Measurements from ENCODE around the gene RDM1. TPM values are rescaled to one million over a fixed set of nuclear protein-coding genes. Genes with fewer than 3 reads are reported as not detected.

The RDM1 gene, protein sequence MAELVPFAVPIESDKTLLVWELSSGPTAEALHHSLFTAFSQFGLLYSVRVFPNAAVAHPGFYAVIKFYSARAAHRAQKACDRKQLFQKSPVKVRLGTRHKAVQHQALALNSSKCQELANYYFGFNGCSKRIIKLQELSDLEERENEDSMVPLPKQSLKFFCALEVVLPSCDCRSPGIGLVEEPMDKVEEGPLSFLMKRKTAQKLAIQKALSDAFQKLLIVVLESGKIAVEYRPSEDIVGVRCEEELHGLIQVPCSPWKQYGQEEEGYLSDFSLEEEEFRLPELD
- total RNA-seq, result 4.2 and 4.8 TPM in 2 replicates
- long read RNA-seq, partial matches to known transcripts, result 0 of 4 reads
- long read RNA-seq, other reads (novel, unspliced or antisense), result 0 of 4 reads

GRCh38 chr17:35930211-35931065 is at the start of gene RDM1:
Gene RDM1, minus strand, starts transcription at chr17:35930773. Its CDS starts 46 bp downstream, at chr17:35930727.
- DNase-seq (ENCODE audit: low spot score, unreplicated experiment), result peak; percentile 86
- Mint-ChIP-seq H3K27ac (peak within 1 kb of the TSS; percentile 82), H3K9me3 (ENCODE audit: low read depth) (no peaks in the 10 kb centered on the region), H3K27me3 (no peaks in the 10 kb centered on the region), H3K4me3 (ENCODE audit: low read depth) (peak within 1 kb of the TSS; percentile 87), H3K36me3 (ENCODE audit: insufficient read depth) (no peaks in the 10 kb centered on the region), H3K4me1 (ENCODE audit: low read depth) (peaks cover 16% of the 10 kb centered on the region)
- TF ChIP-seq CTCF (IDR thresholded peaks at IDR 0.05; ENCODE audit: unreplicated experiment), result no peak

DNA sequence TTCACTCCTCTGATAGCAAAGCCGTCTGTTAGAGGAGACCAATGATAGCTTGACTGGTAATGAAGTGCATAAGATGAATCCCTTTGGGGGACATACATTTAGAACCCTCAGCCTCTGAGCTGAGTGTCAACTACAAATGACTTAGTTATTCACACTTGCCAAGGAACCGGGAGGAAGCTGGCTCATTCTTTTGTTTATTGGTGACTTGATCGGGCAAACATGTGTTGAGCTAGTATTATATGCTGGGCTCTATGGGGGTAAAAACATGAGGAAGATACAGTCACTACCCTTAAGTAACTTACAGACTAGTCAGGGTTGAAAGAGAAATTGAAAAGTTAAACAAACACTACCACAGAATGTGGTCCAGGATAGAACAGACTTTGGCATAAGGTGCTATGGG is 47.8 kb upstream of the RDM1 start:
- Mint-ChIP-seq H3K27ac (peak overlapping the region; percentile 69), H3K9me3 (ENCODE audit: low read depth) (peaks cover 4% of the 10 kb centered on the region), H3K36me3 (ENCODE audit: insufficient read depth) (peaks cover 3% of the 10 kb centered on the region), H3K4me1 (ENCODE audit: low read depth) (peaks cover 28% of the 10 kb centered on the region), H3K4me3 (ENCODE audit: low read depth) (no peak overlapping the region), H3K27me3 (no peaks in the 10 kb centered on the region)
- no peak for DNase-seq (ENCODE audit: low spot score, unreplicated experiment)
- no peak for TF ChIP-seq CTCF (IDR thresholded peaks at IDR 0.05; ENCODE audit: unreplicated experiment)

DNA sequence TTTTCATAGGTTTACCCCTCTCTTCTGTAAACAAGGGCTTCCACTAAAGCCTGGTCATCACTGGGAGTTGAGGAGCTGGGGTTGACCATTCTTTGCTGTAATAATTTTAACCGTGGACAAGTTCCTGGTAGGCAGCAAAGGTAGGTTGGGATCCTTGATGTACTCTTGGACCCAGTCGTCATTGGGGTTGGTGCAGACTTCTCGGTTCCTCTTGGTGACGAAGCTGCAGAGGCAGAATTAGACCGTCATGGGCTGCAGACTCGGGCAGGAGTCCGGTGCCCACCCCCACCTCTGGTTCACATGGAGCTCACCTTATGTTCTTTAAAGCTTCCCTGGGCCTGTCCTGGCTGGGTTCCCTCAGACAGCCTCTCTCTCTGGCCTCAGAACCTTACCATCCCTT is 46.9 kb upstream of the RDM1 start:
- peaks cover 3% of the 10 kb centered on the region for H3K36me3 Mint-ChIP-seq (ENCODE audit: insufficient read depth)
- H3K9me3 Mint-ChIP-seq (ENCODE audit: low read depth), result peaks cover 4% of the 10 kb centered on the region
- H3K4me3 Mint-ChIP-seq (ENCODE audit: low read depth), result no peak overlapping the region
- peaks cover 37% of the 10 kb centered on the region for H3K4me1 Mint-ChIP-seq (ENCODE audit: low read depth)
- no peaks in the 10 kb centered on the region for H3K27me3 Mint-ChIP-seq
- TF ChIP-seq CTCF (IDR thresholded peaks at IDR 0.05; ENCODE audit: unreplicated experiment), result no peak
- DNase-seq (ENCODE audit: low spot score, unreplicated experiment), result no peak
- peak overlapping the region; percentile 69 for H3K27ac Mint-ChIP-seq

- Mint-ChIP-seq H3K36me3 (ENCODE audit: insufficient read depth) (peaks cover 3% of the 10 kb centered on the region), H3K27ac (peak overlapping the region; percentile 89), H3K27me3 (no peaks in the 10 kb centered on the region), H3K4me1 (ENCODE audit: low read depth) (peaks cover 50% of the 10 kb centered on the region), H3K4me3 (ENCODE audit: low read depth) (peak overlapping the region; percentile 30), H3K9me3 (ENCODE audit: low read depth) (peaks cover 4% of the 10 kb centered on the region)
- peak; percentile 49 for DNase-seq (ENCODE audit: low spot score, unreplicated experiment)
- no peak for TF ChIP-seq CTCF (IDR thresholded peaks at IDR 0.05; ENCODE audit: unreplicated experiment)
These were observed 43.0 kb upstream of the RDM1 start for GRCh38 chr17:35973333-35974260.
